HG03432 (cell line): ENCODE measurements around the gene FADD.
A peak's percentile ranks its signal among the peaks of the same experiment; 100 is the strongest.
"Not testable (repeated sequence)": the region's sequence is repeated elsewhere in the genome, so short reads cannot be mapped to it uniquely, and the experiment has no call there.

Experiments
- ATAC-seq: cut with Tn5 transposase; IDR thresholded peaks from one replicate; pipeline ENCODE4 v1.9.1; 2021; ENCODE audit warnings: mild to moderate bottlenecking, moderate library complexity; ENCODE audit not compliant: unreplicated experiment

Gene FADD

DNA sequence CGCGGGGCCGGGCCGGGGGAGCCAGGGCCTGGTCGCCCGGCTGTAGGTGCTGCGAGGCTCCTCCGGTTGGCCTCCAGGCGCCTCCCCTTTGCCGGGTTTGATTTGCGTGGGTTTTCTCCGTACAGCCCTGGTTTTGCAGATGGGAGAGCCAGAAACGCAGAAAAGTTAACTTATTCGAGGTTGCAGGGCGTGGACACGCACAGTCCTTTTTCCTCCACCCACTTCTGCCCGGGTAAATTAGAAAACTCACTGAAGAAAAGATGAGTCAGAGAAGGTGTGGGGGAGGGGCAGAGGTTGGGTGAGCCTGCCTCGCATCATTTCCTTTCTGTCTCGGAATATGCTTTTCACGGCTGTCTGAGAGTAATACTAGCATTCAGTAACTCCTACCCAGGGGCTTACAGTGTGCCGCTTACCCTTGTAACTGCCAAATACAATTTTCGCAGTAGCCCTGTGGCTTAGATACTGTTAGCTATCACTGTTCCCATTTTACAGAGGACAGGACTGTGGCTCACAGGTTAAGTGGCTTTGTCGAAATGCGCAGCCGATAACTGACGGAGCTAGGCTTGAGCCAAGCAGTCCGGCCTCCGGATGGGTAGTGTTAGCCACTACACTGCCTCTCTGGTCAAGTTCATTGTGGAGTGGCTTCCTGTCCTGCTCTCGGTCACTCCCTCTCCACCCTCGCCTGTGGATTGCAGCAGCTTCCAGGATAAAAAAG, 812 bp downstream of the FADD start:
- ATAC-seq: peak; percentile 34

DNA sequence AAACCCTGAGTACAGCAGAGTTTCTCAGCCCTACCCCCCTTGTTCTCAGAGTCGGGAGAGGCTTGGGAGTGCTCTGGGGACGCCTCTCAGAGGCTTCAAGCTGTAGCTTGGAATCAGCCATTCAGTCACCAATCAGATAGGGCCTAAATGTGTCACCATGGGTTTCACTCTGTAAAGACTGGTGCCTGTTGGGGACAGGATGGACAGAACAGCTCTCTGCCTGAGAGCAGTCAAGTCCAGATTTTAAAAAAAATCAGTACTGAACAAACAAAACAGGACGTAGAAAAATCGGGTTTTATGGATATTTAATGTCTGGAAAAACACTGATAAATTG, 1.3 kb downstream of the FADD start:
- ATAC-seq: no peak

DNA sequence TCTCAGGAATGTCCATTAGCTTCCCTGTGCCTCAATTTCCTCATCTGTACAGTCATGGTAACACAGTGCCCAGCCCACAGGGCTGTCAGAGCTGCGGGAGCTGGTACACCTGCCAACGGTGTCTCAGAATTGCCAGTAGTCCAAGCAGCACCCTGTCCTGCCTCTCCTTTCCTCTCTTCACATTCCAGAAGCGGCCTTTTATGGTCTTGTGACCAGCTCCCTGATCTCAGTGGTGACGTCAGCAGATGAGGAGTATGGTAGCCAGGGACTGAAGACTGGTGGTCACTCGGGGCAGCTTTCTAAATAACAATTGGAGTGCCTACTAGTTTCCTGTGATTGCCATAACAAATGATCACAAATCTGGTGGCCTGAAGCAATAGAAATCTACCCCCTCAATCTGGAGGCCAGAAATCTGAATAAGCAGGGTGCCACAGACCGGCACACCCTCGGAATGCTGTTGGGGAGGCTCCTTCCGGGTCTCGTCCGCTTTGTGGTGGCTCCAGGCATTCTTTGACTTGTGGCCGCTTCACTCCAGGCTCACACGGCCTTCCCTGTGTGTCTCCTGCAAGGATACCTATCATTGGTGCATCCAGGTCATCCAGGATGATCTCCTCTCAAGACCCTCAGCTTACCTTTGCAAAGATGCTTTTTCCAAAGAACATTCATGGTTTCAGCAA, 2.1 kb downstream of the FADD start:
- no peak for ATAC-seq

DNA sequence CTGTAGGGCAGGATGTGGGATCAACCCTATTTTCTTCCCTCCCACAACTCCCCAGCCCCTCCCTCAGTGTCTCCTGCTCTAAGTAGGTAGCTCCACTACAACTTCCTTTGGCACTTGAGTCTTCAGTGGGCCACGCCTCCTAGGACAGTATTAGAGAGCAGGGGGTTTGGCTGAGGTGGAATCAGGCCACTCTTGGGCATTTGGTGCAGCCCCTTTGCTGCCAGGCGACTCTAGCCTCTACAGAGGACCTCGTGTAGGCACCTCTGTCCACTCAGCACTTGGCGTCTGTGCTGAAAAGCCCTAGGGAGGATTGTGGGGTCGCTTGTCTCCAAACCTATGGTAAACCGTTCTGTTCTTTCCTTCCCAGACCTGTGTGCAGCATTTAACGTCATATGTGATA, 2.7 kb downstream of the FADD start:
- no peak for ATAC-seq

DNA sequence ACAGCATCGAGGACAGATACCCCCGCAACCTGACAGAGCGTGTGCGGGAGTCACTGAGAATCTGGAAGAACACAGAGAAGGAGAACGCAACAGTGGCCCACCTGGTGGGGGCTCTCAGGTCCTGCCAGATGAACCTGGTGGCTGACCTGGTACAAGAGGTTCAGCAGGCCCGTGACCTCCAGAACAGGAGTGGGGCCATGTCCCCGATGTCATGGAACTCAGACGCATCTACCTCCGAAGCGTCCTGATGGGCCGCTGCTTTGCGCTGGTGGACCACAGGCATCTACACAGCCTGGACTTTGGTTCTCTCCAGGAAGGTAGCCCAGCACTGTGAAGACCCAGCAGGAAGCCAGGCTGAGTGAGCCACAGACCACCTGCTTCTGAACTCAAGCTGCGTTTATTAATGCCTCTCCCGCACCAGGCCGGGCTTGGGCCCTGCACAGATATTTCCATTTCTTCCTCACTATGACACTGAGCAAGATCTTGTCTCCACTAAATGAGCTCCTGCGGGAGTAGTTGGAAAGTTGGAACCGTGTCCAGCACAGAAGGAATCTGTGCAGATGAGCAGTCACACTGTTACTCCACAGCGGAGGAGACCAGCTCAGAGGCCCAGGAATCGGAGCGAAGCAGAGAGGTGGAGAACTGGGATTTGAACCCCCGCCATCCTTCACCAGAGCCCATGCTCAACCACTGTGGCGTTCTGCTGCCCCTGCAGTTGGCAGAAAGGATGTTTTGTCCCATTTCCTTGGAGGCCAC, 3.3 kb downstream of the FADD start:
- no peak for ATAC-seq

DNA sequence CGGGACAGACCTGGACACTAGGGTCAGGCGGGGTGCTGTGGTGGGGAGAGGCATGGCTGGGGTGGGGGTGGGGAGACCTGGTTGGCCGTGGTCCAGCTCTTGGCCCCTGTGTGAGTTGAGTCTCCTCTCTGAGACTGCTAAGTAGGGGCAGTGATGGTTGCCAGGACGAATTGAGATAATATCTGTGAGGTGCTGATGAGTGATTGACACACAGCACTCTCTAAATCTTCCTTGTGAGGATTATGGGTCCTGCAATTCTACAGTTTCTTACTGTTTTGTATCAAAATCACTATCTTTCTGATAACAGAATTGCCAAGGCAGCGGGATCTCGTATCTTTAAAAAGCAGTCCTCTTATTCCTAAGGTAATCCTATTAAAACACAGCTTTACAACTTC, 3.9 kb downstream of the FADD start:
- no peak for ATAC-seq

DNA sequence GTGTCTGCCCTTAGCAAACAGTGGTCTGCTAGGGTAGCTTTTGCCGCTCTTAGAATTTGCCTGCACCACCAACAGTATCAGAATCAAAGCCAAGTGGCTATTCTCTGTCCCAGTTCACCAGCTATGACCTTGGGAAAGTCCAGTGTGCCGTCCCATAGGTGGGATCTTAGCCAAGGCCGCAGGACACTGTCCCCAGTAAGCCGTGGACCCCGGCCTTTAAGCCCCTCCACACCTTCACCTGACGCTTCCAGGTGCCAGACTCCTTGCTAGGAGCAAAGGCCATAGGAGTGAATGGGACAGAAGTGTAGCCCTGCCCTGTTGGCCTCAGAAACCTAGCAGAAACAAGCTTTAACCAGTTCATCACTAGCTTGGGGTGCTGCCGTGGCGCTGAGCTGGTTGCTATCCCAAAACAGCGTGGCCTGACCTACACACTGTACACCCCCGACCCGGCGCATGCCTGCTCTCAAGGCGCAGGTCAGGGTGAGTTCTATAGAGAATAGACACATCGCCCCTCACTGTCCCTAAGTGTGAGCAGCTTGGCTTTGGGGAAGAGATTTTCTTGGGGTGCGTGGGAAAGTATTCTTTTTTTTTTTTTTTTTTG, 4.5 kb downstream of the FADD start:
- no peak for ATAC-seq

DNA sequence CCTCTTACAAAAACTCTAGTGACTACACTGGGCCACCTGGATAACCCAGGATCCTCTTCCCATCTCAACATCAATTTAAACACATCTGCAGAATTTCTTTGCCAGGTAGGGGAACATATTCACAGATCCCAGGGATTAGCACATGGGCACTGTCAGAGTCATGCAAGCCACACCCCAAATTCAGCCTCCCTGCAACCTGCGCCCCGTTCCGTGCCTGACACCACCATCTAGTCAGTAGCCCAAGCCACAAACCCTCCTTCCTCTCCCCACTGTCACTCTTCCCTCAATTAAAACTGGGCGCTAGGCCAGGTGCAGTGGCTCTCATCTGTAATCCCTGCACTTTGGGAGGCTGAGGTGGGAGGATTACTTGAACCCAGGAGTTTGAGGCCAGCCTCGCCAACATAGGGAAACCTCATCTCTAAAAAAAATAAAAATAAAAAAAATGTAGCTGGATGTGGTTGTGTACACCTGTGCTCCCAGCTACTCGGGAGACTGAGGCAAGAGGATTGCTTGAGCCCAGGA, 6.4 kb downstream of the FADD start:
- ATAC-seq: no peak

DNA sequence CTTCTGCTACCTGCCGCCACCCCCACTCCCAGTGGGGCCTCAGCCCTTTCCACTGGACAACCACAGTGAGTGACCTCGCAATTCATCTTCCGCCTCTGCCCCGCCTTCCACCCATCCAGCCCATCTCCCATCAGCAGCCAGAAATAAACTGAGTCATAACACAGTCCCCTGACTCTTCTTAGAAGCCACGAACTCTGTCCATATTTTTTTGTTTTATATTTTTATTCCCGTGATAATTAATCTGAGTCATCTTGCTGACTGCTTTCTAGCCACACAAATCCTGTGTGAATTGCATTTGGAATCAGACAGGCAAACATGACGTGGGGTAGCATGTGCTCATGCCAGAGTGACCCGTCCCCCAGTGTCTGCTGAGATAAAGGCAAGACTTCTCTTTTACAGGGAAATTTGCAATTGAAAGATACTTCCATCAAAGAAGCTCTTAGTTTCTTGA, 7.0 kb downstream of the FADD start:
- no peak for ATAC-seq

DNA sequence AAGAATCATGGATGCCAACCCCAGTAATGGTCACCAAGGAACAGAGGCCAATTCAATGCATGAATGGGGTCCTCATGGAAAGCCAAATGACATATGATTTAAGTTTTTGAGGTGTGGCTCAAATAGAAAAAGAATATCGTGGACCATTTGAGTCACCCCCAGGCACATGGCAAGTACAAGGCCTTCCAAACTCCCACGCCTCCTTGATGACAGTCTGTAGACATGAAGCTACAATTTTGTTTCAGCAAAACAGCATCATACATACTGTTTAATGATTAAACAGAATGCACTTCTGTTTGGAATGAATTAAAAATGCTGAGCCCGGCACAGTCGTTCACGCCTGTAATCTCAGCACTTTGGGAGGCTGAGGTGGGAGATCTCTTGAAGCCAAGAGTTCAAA, 7.4 kb downstream of the FADD start:
- no peak for ATAC-seq

DNA sequence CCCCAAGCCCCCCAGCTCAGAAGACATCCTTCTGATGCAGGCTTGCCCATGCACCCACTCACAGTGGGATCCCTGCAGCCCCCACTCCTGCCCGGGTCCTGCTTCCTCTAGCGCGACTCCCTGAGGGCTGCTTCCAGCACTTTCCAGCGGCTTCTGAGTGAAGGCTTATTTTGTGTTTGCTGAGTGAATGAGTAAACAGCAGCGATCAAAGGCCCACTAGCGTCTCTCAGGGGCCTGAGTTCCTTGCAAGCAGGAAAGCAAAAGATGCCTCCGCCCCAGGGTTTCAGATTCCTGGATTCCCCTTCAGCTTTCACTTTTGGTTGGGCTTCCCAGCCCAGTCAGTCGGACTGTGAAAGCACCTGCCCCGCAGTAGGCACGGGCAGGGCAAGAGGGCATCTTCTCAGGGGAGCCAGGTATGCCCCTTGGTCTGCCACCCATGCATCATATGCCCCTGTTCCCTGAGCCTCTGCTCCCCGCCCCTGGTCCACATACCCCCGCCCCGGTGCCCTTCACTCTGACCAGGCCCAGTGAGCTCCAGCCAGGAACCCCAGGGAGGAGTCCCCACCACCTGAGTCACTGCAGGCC, 9.2 kb downstream of the FADD start:
- ATAC-seq: no peak

DNA sequence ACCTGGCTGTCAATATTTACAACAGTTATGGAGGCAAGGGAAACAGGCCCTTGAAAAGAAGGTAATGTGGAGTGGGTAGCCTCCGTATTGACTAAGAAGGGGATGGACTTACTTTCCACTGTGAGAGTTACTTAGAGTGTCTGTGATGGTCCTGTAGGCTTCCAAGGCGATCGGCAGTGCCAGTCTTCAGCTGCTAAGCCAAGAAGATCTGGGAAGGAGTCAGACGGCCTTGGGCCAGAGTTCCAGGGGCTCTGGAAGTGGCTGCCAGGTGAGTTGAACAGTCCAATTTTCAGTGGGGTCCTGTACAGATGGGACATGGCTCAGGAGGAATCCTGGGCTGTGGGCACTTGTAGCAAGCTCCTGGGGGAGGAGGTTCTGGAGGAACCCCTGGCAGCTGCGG, 14.3 kb downstream of the FADD start:
- not testable (repeated sequence) for ATAC-seq

DNA sequence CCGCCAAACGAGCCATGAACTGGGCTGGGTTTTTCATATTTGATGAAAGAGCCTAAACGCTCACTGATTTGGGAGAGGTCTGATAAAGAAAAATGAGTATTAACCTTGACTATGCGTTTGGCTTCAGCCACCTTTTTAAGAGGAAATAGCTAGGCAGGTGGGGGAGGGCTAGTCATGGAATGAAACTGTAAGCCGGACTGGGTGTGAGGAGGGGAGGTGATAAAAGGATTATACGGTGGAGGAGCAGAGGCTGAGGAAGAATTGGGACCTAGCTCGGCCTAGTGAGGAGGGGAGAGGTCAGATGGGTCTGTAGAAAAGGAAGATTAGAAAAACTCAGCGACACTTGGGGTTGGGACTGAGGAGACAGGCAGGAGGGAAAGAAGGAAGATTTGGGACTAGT, 15.0 kb downstream of the FADD start:
- ATAC-seq: not testable (repeated sequence)

DNA sequence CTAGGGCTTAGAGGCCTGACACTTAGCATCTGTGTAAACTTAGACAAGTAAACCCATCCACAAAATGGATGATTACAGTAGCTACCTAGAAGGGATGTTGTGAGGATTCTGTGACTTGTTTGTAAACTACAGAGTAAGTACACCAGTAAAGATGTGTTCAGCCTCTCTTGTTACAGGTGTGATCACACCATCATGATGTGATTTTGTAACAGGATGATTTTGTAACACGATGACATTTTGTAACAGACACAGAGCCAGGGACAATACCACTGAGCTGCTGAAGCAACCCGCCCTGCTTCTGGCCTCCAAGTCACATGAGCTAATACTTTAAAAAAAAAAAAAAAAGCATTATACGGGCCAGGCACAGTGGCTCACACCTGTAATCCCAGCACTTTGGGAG, 17.0 kb downstream of the FADD start:
- no peak for ATAC-seq

DNA sequence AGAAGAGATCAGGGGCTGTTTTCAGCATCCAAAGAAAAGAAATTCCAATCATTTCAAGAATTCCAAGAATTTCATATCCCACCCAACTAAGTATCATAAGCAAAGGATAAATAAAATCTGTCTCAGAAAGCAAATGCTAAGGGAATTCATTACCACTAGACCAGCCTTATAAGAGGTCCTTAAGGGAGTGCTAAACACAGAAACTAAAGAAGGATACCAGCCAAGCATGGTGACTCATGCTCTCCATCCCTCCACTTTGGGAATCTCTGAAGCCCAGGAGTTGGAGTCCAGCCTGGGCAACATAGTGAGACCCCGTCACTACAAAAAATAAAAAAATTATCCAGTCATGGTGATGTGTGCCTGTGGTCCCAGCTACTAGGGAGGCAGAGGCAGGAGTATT, 17.8 kb downstream of the FADD start:
- ATAC-seq: no peak

DNA sequence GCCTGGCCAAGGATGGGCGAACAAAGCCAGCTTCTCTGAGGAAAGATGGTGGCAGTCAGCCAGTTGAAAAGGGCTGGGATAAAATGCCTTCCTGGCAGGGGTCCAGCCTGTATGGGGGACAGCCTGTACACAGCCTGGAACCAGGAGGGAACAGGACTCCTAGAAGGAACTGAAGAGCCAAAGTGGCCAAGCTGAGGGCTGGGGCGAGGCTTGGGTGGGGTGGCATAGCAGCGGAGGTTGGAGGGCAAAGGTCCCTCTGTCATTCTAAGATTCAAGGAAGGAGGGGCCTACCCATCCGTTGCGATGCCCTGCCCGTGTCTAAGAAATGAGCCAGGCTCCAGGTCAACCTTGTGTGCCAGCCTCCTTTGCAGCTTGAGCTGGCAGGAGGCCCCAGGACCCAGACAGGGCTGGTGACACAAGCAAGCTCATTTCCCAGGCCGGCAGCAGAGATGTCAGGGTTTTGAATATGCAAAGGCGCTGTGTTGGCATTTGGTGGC, 22.6 kb downstream of the FADD start:
- no peak for ATAC-seq

DNA sequence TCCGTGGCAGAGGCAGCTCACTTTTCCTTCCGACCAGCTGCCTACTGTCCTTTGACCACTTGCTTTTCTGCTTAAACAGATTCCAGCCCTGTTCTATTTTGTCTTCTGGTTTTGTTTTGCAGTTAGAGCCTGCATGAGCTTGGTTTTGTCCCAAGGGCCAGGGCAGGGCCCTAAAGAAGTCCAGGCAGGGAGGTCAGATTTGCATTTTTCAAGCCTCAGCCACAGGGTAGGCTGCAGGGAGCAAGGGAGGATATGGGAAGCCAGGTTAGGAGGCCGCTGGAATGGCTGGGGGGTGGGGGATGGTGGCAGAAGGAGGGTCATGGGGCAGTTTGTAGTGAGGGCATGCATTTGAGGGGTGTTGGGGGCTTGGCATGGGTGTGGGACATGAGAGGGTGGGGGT, 23.1 kb downstream of the FADD start:
- no peak for ATAC-seq

DNA sequence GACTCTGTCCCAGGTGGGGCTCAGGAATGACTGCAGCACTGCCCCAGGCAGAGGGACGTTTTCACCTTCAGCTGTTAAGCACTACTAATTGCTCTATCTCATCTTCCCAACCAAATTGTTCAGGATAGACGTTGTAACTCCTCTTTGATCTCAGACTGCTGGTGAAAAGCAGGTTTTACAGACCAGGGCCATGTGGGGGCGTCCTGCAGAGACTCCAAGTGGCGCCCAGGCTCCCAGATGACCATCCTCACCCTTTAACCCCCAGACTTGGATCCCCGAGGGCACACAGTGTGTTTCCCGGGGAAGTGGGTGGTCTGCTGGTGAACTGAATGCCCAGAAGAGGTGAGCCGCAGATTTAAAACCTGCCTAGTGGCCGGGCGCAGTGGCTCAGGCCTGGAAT, 23.9 kb downstream of the FADD start:
- no peak for ATAC-seq

DNA sequence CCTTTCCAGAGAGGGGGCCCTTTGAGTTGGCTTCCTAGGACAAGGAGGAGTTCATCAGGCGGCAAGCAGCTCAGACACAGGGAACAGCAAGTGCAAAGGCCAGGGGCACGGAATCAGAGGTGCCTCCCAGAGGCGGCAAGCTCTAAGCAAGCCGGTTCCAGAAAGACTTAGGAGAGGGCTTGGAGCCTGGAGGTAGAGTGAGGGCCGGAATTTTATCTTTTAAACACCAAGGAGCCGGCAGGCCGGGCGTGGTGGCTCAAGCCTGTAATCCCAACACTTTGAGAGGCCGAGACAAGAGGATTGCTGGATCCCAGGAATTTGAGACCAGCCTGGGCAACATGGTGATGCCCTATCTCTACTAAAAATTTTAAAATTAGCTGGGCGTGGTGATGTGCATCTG, 26.6 kb downstream of the FADD start:
- no peak for ATAC-seq

DNA sequence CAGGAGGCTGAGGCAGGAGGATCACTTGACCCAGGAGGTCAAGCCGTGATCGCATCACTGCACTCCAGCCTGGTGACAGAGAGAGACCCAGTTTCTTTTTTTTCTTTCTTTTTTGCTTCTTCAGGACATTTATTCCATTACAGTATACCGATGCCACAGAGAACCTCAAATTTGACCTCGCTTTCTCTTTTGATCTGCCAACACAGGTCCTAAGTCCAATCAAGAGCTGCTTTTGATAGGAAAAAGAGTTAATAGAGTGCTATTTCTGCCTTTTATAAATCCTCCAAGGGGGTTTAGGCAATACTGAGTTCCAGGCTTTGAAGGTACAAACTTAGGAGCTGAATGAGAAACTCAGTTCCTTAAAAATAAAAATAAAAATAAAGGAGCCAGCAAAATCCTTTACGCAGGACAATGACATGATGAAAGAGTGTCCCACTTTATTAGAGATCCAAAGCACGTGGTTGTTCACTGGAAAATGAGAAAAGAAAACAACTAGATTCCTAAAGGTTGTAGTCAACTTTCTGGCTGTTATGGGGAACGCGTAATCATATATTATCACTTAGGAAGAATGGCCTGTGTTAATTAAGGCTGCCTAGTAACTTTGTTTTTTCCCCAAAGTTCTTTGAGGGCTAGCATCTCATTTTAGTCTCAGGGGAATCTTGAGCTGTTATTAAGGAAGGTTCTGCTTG, 27.2 kb downstream of the FADD start:
- ATAC-seq: no peak
